ENCODE measurements around the gene SQOR.

The SQOR gene

DNA sequence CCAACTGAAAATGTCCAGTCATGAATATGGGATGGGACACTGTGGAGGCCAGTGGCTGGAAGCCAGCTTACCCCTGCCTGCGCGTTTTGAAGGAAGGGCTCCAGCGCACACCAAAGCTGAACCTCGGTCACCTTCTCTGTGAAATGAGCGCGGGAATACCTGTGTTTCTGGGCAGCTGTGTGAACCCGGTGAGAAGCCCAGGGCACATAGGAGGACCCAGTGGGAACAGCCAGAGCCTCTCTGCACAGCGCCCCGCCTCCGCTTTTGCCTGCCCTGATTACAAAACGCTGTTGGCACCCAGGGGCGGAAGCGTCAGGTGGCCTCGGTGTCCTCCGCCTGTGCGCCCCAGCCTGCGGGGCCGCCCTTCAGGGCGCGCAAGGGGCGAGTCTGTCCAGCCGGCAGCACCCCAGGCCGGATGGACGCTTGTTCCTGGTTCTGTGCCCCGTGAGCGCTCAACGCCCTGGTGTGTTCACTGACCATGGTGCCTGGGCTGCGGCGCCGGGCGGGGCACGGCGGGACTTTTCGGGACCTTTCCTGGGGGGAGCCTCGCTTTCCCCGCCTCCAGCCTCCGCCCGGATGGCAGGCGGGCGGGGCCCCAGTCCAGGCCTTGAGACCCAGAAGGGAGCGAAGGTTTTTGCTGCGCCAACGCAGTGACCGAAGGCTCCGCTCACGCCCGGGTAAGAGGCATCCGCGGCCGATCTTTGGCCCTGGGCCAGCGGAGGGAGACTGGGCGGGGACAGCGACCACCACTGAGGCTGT lies at the start of gene SQOR:
SQOR (plus strand) TSS at position 598 of the 759 bp plus-strand sequence. CDS start 23,895 bp downstream, outside the sequence.
- DNase-seq (ENCODE audit: low read depth): no peak
- TF ChIP-seq, protein P1, sequence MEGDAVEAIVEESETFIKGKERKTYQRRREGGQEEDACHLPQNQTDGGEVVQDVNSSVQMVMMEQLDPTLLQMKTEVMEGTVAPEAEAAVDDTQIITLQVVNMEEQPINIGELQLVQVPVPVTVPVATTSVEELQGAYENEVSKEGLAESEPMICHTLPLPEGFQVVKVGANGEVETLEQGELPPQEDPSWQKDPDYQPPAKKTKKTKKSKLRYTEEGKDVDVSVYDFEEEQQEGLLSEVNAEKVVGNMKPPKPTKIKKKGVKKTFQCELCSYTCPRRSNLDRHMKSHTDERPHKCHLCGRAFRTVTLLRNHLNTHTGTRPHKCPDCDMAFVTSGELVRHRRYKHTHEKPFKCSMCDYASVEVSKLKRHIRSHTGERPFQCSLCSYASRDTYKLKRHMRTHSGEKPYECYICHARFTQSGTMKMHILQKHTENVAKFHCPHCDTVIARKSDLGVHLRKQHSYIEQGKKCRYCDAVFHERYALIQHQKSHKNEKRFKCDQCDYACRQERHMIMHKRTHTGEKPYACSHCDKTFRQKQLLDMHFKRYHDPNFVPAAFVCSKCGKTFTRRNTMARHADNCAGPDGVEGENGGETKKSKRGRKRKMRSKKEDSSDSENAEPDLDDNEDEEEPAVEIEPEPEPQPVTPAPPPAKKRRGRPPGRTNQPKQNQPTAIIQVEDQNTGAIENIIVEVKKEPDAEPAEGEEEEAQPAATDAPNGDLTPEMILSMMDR (IDR thresholded peaks at IDR 0.05; ENCODE audit: control insufficient read depth, insufficient read depth, low read depth, low read length, missing control alignments): no peak
- peak within 1 kb of the TSS; percentile 74 for H3K4me3 ChIP-seq (ENCODE audit: control insufficient read depth, low read depth, low read length)

- TF ChIP-seq, protein P1 (IDR thresholded peaks at IDR 0.05; ENCODE audit: control insufficient read depth, insufficient read depth, low read depth, low read length, missing control alignments): no peak
- H3K4me3 ChIP-seq (ENCODE audit: control insufficient read depth, low read depth, low read length): no peak overlapping the region
- no peak for DNase-seq (ENCODE audit: low read depth)
These were observed 49.6 kb upstream of the SQOR start for GRCh38 chr15:45585069-45585791.

GRCh38 chr15:45586125-45586524 lies 48.7 kb upstream of the SQOR start:
- TF ChIP-seq, protein P1 (IDR thresholded peaks at IDR 0.05; ENCODE audit: control insufficient read depth, insufficient read depth, low read depth, low read length, missing control alignments): no peak
- H3K4me3 ChIP-seq (ENCODE audit: control insufficient read depth, low read depth, low read length): peak overlapping the region; percentile 91
- DNase-seq (ENCODE audit: low read depth): no peak

DNA sequence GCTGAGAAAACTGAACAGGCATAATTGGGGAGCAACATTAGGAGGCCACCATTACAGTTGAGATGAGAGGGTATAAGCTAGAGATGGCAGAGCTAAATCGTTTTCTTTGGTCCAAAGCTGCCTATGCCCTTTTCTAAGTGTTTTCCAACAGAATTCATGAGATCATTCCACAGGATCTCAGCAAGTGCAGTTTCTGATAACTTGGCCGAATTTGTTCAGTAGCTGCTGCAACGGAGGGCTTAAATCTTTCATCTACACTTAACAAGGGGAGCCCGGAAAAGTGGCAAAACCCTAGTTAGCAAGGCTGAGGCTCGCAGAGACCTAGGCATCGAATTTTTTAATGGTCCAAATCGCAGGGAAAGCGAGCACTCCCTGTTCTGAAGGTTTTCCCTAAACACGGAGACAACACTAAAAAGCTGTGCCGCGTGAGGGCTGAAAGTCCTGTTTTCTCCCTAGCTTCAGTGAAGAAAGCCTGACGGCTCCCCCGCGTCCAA lies 48.2 kb upstream of the SQOR start:
- H3K4me3 ChIP-seq (ENCODE audit: control insufficient read depth, low read depth, low read length): peak overlapping the region; percentile 91
- no peak for DNase-seq (ENCODE audit: low read depth)
- TF ChIP-seq, protein P1 (IDR thresholded peaks at IDR 0.05; ENCODE audit: control insufficient read depth, insufficient read depth, low read depth, low read length, missing control alignments): no peak

DNA sequence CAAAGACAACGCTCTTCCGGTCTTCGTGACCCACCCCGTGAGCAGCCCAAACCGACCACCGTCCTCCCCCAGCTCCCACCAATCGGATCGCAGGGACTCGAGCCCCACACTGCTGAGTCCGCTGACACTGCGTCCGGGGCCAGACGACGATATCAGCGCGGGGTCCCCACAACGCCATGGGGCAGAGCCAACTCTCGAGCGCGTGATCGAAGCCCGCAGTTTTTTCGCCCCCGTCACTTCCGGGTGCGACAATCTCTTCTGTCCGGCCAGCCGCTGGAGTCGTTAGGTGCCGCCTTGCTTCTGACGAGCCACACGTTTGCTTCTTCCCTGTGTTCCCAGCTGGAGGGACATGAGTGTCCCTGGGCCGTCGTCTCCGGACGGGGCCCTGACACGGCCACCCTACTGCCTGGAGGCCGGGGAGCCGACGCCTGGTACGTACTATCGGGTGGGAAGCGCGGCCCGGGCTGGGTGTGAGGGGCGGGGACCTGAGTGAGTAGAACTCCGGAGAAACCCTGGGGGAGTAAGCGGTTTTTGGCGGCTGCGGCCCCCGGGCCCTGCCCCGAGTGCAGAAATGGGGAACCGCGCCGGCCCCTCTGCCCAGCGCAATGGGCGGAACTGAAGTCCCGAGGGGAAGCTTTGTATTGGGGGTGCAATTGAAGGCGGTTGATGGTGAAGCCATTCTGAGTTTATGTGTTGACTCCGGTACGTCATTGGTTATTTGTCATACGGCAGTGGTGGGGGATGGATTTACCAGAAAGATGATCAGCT lies 47.5 kb upstream of the SQOR start, which contains the start of gene BLOC1S6:
BLOC1S6 (plus strand) TSS at position 285 of the 768 bp plus-strand sequence; CDS start at position 350, 65 bp downstream.
- peak; percentile 49 for DNase-seq (ENCODE audit: low read depth)
- H3K4me3 ChIP-seq (ENCODE audit: control insufficient read depth, low read depth, low read length): peak within 1 kb of the TSS; percentile 91
- TF ChIP-seq, protein P1 (IDR thresholded peaks at IDR 0.05; ENCODE audit: control insufficient read depth, insufficient read depth, low read depth, low read length, missing control alignments): no peak

DNA sequence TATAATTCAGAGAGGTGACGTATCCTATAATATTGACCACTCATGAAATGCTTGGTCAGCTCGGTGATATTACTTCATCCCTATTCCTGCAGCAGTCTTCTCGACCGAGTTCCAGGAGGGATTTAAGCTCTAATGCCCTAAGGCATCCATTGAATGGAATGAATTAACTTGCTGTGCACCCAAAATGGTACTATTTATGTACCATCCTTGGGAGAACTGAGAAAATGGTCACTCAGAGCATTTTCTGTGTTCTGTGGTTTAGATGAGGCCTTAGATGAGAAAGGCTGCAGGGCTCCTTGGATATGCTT lies 47.0 kb upstream of the SQOR start:
- TF ChIP-seq, protein P1 (IDR thresholded peaks at IDR 0.05; ENCODE audit: control insufficient read depth, insufficient read depth, low read depth, low read length, missing control alignments): no peak
- H3K4me3 ChIP-seq (ENCODE audit: control insufficient read depth, low read depth, low read length): peak overlapping the region; percentile 91
- no peak for DNase-seq (ENCODE audit: low read depth)
